Measurements from ENCODE around the gene CSAD.

- TF ChIP-seq TSHZ2 (CRISPR knock-in tag; IDR thresholded peaks at IDR 0.05) (no peak), ZFP3 (CRISPR knock-in tag; IDR thresholded peaks at IDR 0.05) (no peak), TOX (CRISPR knock-in tag; IDR thresholded peaks at IDR 0.05; ENCODE audit: borderline replicate concordance) (no peak), ESRRG (CRISPR knock-in tag; IDR thresholded peaks at IDR 0.05) (no peak)
Measured at GRCh38 chr12:53172352-53172751, 8.4 kb downstream of the CSAD start.

All from SK-N-SH treated with all-trans-retinoic acid at 6 μM for 48 hours (cell line).